Heart left ventricle (tissue), 16 donors: Measurements from ENCODE around the gene RNF167. TPM values are rescaled to one million over a fixed set of nuclear protein-coding genes. Genes with fewer than 3 reads are reported as not detected.
A peak's percentile ranks its signal among the peaks of the same experiment; 100 is the strongest.

Experiments used
- ATAC-seq, 4 donors: fragments of 200-7000 bp; cut with Tn5 transposase; one replicate each; pipeline ENCODE4 v1.9.1; 2020 to 2022; ENCODE audit warnings: moderate library complexity in 4 of 4, mild to moderate bottlenecking in 3 of 4, moderate number of reproducible peaks in 1 of 4
- DNase-seq, 5 donors: peaks; one replicate each; pipeline ENCODE4 v3.0.0-alpha.2; 2020
- H3K27ac ChIP-seq, 12 donors: fragments of 200-600 bp; sonication (generic) in 4 of 12; one replicate each; pipeline versions ENCODE4 v1.5.0 to v1.8.0; 2016 to 2022; ENCODE audit warnings: mild to moderate bottlenecking in 2 of 12
- H3K27me3 ChIP-seq, 9 donors: fragments of 200-600 bp; sonication (generic) in 2 of 9; one replicate each; pipeline versions ENCODE4 v1.5.1 to v1.8.0; 2016 to 2022; ENCODE audit warnings: mild to moderate bottlenecking in 3 of 9
- H3K36me3 ChIP-seq, 9 donors: fragments of 200-600 bp; sonication (generic) in 2 of 9; one replicate each; pipeline versions ENCODE4 v1.5.0 to v1.8.0; 2018 to 2022; ENCODE audit warnings: mild to moderate bottlenecking in 2 of 9
- H3K4me1 ChIP-seq, 12 donors: fragments of 200-600 bp; sonication (generic) in 4 of 12; one replicate each; pipeline versions ENCODE4 v1.5.0 to v1.8.0; 2016 to 2022; ENCODE audit warnings: mild to moderate bottlenecking in 3 of 12
- H3K4me3 ChIP-seq, 12 donors: fragments of 200-600 bp; sonication (generic) in 4 of 12; one replicate each; pipeline versions ENCODE4 v1.5.0 to v1.8.0; 2017 to 2022; ENCODE audit warnings: mild to moderate bottlenecking in 9 of 12, moderate library complexity in 4 of 12
- H3K9me3 ChIP-seq, 12 donors: fragments of 200-600 bp; sonication (generic) in 4 of 12; one replicate each; pipeline versions ENCODE4 v1.5.0 to v1.8.0; 2016 to 2022; ENCODE audit warnings: mild to moderate bottlenecking in 1 of 12
- CTCF ChIP-seq, 12 donors: fragments of 200-600 bp; sonication (generic) in 4 of 12; IDR thresholded peaks; one replicate each; pipeline versions ENCODE4 v1.5.0 to v1.8.0; 2018 to 2022; ENCODE audit warnings: antibody characterized with exemption in 12 of 12, mild to moderate bottlenecking in 5 of 12
- POLR2A ChIP-seq, 2 donors: fragments of 450-650 bp; IDR thresholded peaks; one replicate each; pipeline ENCODE4 v1.6.1; 2017; ENCODE audit warnings: antibody characterized with exemption in 2 of 2, mild to moderate bottlenecking in 2 of 2, moderate library complexity in 2 of 2
- WGBS, 4 donors: extraction: QIAGEN DNeasy Blood & Tissue Kit in 2 of 4; methylation state at CpG; one replicate each; pipeline versions ENCODE4 v1.1.5 to v1.1.7; 2013 to 2018; 5-methylcytosine and 5-hydroxymethylcytosine counted together
- intact Hi-C, 10 donors: fragments of 100-400 bp; cut with DNase I; formaldehyde crosslinking; loops; one replicate each; pipeline versions ENCODE4 v1.11.1 to v1.14.2; 2022
- polyA plus RNA-seq, 2 donors: library from polyadenylated mRNA; stranded (reverse); fragments of 200-250 nt; gene quantifications; one replicate each; pipeline ENCODE4 v1.2.3, GENCODE V29; 2013
- total RNA-seq, 9 donors: library from RNA; depleted of rRNA in 2 of 9; stranded (reverse); fragments of >200 nt in 2 of 9; fragmentation: NEBNext Ultra II Directional in 3 of 9; extraction: Animal tissue kit (Norgen Biotek cat#: 25700) in 3 of 9; gene quantifications; one replicate each; pipeline versions ENCODE4 v1.1.0 to v1.2.4, GENCODE V29; 2016 to 2023
- donor health status: ischemic (EF 13 %, LVEDD 7.1; RV severe dilation, severe dysfunction).
- donor health status: healthy with polysubstance abuse.
- donor health status: DM: no; HTN: yes; CAD: no.
- donor health status: DM: no; HTN: no; CAD: no.
- donor health status: ischemic (EF 25% LVEDD 6.9; RV normal size, moderate dysfunction).
- donor health status: ischemic (EF 25% LVEDD 5.7; RV mildly dilated, moderate dysfunction).
- donor health status: healthy.
- donor health status: DM: yes; HTN: yes; CAD: no.
- donor health status: ischemic (EF 35%, LVEDD 5.7; RV mildly dilated, moderate dysfunction).
- donor health status: nonischemic (EF 11% LVEDD 7.7; RV severe dilation, severe dysfunction).
- donor health status: DM: yes; HTN: yes; CAD: no.
- donor health status: PGD.
- donor health status: ischemic (EF 29% LVEDD 5.4; RV normal size, mild dysfunction).
- donor health status: nonischemic (EF 23%, LVEDD 6.1; RV moderate dilation, normal function).

RNF167 gene
- total and polyA plus RNA-seq, 11 donors, result 50.7 to 152 (median 81.2) TPM

GRCh38 chr17:4951486-4951885 lies 11.4 kb downstream of the RNF167 start:
- Histone ChIP-seq H3K36me3 (peaks cover 0 to 11% (median 3%) of the 10 kb centered on the region in 9 donors), H3K9me3 (no peaks in the 10 kb centered on the region), H3K27ac (peak overlapping the region in 11 of 12 donors; percentile 96 to 100 (median 99)), H3K27me3 (no peaks in the 10 kb centered on the region), H3K4me3 (peak overlapping the region in 11 of 12 donors; percentile 3 to 100 (median 98)), H3K4me1 (peaks cover 0 to 63% (median 21%) of the 10 kb centered on the region in 12 donors)
- ATAC-seq (no peak), DNase-seq (peak in 3 of 5 donors; percentile 43 to 66 (median 59))
- intact Hi-C loops, result loop anchor here in 2 of 10 donors (2.0 kb wide), 2 partner anchors 15 to 17 kb away; partner anchors contain the start of gene SPAG7 (in 1 of the 2)
- TF ChIP-seq CTCF (IDR thresholded peaks at IDR 0.05), result no peak
- no peak for TF ChIP-seq POLR2A (IDR thresholded peaks at IDR 0.05)
- 51 to 67% (median 57%) methylated on average over 3 of the region's 3 CpGs for WGBS, 4 donors

GRCh38 chr17:4953451-4953961 lies 13.4 kb downstream of the RNF167 start:
- Histone ChIP-seq H3K36me3 (peaks cover 0 to 24% (median 11%) of the 10 kb centered on the region in 9 donors), H3K27me3 (no peaks in the 10 kb centered on the region), H3K4me3 (peak overlapping the region in 1 of 12 donors; percentile 100), H3K27ac (peak overlapping the region in 4 of 12 donors; percentile 9 to 99 (median 56)), H3K4me1 (peaks cover 0 to 53% (median 13%) of the 10 kb centered on the region in 12 donors), H3K9me3 (no peaks in the 10 kb centered on the region)
- TF ChIP-seq CTCF (IDR thresholded peaks at IDR 0.05) (no peak), POLR2A (IDR thresholded peaks at IDR 0.05) (no peak)
- ATAC-seq, result no peak
- peak in 1 of 5 donors; percentile 58 for DNase-seq
- 62 to 73% (median 66%) methylated on average over 13 to 14 of the region's 14 CpGs for WGBS, 4 donors
- intact Hi-C loops, result no loop called here

GRCh38 chr17:4955091-4955490 lies 15.0 kb downstream of the RNF167 start:
- WGBS, 4 donors, result 80 to 98% (median 96%) methylated on average over 2 to 8 of the region's 8 CpGs
- ATAC-seq, result no peak

More at GRCh38 chr17:4955091-4955490, 15.0 kb downstream of the RNF167 start:
- intact Hi-C loops, result no loop called here
- Histone ChIP-seq H3K27ac (no peak overlapping the region), H3K9me3 (no peaks in the 10 kb centered on the region), H3K4me1 (peaks cover 0 to 42% (median 8%) of the 10 kb centered on the region in 12 donors), H3K27me3 (no peaks in the 10 kb centered on the region), H3K4me3 (no peak overlapping the region), H3K36me3 (peaks cover 3 to 40% (median 26%) of the 10 kb centered on the region in 9 donors)
- peak in 1 of 5 donors; percentile 56 for DNase-seq
- no peak for TF ChIP-seq POLR2A (IDR thresholded peaks at IDR 0.05)
- TF ChIP-seq CTCF (IDR thresholded peaks at IDR 0.05), result no peak
